ENCODE measurements around the gene OSBPL9. TPM values are rescaled to one million over a fixed set of nuclear protein-coding genes. Genes with fewer than 3 reads are reported as not detected.

OSBPL9 gene
- total and polyA plus RNA-seq, 2 experiments from 2014 or later, result 71.0 to 288 TPM

GRCh38 chr1:51600529-51600928, 16.4 kb upstream of the OSBPL9 start:
- Histone ChIP-seq H4K20me1 (ENCODE audit: insufficient read depth, poor library complexity, severe bottlenecking) (no peaks in the 10 kb centered on the region), H3K4me1 (ENCODE audit: insufficient read depth) (no peaks in the 10 kb centered on the region), H3K36me3 (replicated peaks; ENCODE audit: insufficient read depth, low read depth) (no peaks in the 10 kb centered on the region), H2AFZ (no peak overlapping the region), H3K27ac (no peak overlapping the region), H3K9me2 (replicated peaks; ENCODE audit: insufficient read depth) (no peaks in the 10 kb centered on the region), H3K79me2 (no peaks in the 10 kb centered on the region), H3K4me3 (no peak overlapping the region), H3K4me2 (no peak overlapping the region), H3K9me3 (ENCODE audit: low read depth) (no peaks in the 10 kb centered on the region), H3K27me3 (no peaks in the 10 kb centered on the region)
- DNase-seq (ENCODE audit: low spot score), result no peak
- WGBS (ENCODE audit: low lambda C conversion rate, missing lambda C conversion rate), result 61% methylated on average over 2 of the region's 2 CpGs
- TF ChIP-seq EZH2 (IDR thresholded peaks at IDR 0.05; ENCODE audit: borderline replicate concordance) (no peak), EZH2phosphoT487 (IDR thresholded peaks at IDR 0.05; ENCODE audit: low read depth, severe bottlenecking, unreplicated experiment) (no peak), CTCF (IDR thresholded peaks at IDR 0.05; ENCODE audit: poor library complexity) (no peak)

DNA sequence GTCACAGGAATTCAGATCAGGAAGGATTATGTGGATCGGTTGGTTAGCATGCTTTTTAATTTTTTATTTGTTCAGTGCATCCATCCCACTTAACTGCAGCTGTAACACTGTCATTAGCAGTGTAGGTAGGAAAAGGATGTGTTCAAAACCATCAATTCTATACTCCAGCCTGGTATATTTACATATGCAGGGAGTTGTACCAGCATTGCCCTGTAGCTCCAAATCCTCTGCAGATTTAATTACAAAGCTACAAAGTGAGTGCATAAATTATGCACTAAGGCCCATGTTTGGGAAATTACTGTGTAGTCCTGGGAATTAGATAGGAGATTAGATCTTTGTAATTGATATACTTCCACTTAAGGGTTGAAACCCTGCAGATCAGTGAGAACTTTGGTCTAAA, 15.9 kb upstream of the OSBPL9 start:
- H3K36me3 ChIP-seq (replicated peaks; ENCODE audit: insufficient read depth, low read depth), result no peaks in the 10 kb centered on the region
- H3K4me3 ChIP-seq, result no peak overlapping the region
- no peak overlapping the region for H3K4me2 ChIP-seq
- no peaks in the 10 kb centered on the region for H3K9me3 ChIP-seq (ENCODE audit: low read depth)
- no peak overlapping the region for H2AFZ ChIP-seq
- no peaks in the 10 kb centered on the region for H3K79me2 ChIP-seq
- H3K4me1 ChIP-seq (ENCODE audit: insufficient read depth), result no peaks in the 10 kb centered on the region
- 50% methylated on average over 1 of the region's 1 CpG for WGBS (ENCODE audit: low lambda C conversion rate, missing lambda C conversion rate)
- H3K27ac ChIP-seq, result no peak overlapping the region
- no peaks in the 10 kb centered on the region for H3K9me2 ChIP-seq (replicated peaks; ENCODE audit: insufficient read depth)
- no peaks in the 10 kb centered on the region for H4K20me1 ChIP-seq (ENCODE audit: insufficient read depth, poor library complexity, severe bottlenecking)
- no peak for DNase-seq (ENCODE audit: low spot score)
- H3K27me3 ChIP-seq, result no peaks in the 10 kb centered on the region
- TF ChIP-seq EZH2phosphoT487 (IDR thresholded peaks at IDR 0.05; ENCODE audit: low read depth, severe bottlenecking, unreplicated experiment) (no peak), CTCF (IDR thresholded peaks at IDR 0.05; ENCODE audit: poor library complexity) (no peak), EZH2 (IDR thresholded peaks at IDR 0.05; ENCODE audit: borderline replicate concordance) (no peak)

DNA sequence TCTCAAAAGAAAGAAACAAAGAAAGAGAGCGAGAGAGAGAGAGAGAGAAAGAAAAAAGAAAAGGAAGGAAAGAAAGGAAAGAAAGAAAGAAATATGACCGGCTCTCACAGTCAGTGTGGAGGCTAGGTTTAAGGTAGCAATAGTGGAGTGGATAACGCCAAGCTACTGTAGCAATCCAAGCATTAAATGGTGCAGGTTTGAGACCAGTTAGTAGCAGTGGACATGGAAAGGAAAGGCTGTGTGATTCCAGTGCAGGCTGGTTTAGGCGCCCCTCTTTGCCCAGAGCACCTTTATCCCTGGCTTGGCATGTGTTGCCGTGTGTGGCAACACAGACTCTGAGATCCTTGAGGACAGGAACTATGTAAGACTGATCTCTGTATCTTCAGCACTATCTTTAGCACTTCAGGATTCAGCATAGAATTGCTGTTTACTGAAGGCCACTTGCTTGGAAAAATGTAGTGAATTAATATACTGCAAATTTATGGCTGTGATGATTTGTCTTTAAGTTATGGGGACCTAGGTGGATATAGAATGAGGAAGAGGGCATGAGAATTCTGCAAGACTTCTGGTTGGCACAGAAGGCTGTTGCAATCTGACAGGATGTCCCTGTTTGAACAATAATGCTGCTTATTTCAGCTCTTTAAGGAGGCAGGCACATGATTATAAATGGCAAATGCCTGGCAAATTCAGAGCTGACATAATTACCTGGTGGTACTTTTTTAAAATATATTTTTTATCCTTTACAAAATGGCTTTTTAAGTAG, 10.8 kb upstream of the OSBPL9 start:
- Histone ChIP-seq H3K4me3 (no peak overlapping the region), H2AFZ (no peak overlapping the region), H3K9me3 (ENCODE audit: low read depth) (no peaks in the 10 kb centered on the region), H3K27ac (no peak overlapping the region), H3K4me1 (ENCODE audit: insufficient read depth) (peaks cover 4% of the 10 kb centered on the region), H3K79me2 (no peaks in the 10 kb centered on the region), H3K9me2 (replicated peaks; ENCODE audit: insufficient read depth) (no peaks in the 10 kb centered on the region), H3K27me3 (no peaks in the 10 kb centered on the region), H3K36me3 (replicated peaks; ENCODE audit: insufficient read depth, low read depth) (no peaks in the 10 kb centered on the region), H3K4me2 (no peak overlapping the region), H4K20me1 (ENCODE audit: insufficient read depth, poor library complexity, severe bottlenecking) (no peaks in the 10 kb centered on the region)
- TF ChIP-seq CTCF (IDR thresholded peaks at IDR 0.05; ENCODE audit: poor library complexity), result no peak
- DNase-seq (ENCODE audit: low spot score), result no peak
- whole genome bisulfite sequencing (ENCODE audit: low lambda C conversion rate, missing lambda C conversion rate), result 92% methylated on average over 5 of the region's 5 CpGs
